HepG2 (cell line): ENCODE results near the gene IGFBP6. TPM values are rescaled to one million over a fixed set of nuclear protein-coding genes. Genes with fewer than 3 reads are reported as not detected.
A peak's percentile ranks its signal among the peaks of the same experiment; 100 is the strongest.

Experiments
- BORCS8-MEF2B ChIP-seq: sonication (generic); formaldehyde crosslinking; IDR thresholded peaks from 2 replicates; pipeline ENCODE4 v1.8.0; 2022; ENCODE audit warnings: mild to moderate bottlenecking, missing genetic modification reagents
- EED ChIP-seq: sonication (generic); formaldehyde crosslinking; IDR thresholded peaks from 2 replicates; pipeline ENCODE4 v1.5.0; 2020; ENCODE audit warnings: mild to moderate bottlenecking, missing genetic modification reagents
- GATA4 ChIP-seq: sonication (generic); IDR thresholded peaks from 2 replicates; pipeline ENCODE4 v1.6.1; 2016; ENCODE audit warnings: antibody characterized with exemption, low read depth, borderline replicate concordance
- HIVEP1 ChIP-seq: sonication (generic); formaldehyde crosslinking; IDR thresholded peaks from 2 replicates; pipeline ENCODE4 v1.4.0; 2020; ENCODE audit warnings: mild to moderate bottlenecking, missing genetic modification reagents
- HNRNPH1 ChIP-seq: fragments of 200-400 bp; formaldehyde crosslinking; optimal IDR thresholded peaks from 2 replicates; pipeline ENCODE3; 2017; ENCODE audit warnings: mild to moderate bottlenecking, low read depth, low read length
- ISL2 ChIP-seq: sonication (generic); formaldehyde crosslinking; IDR thresholded peaks from 2 replicates; pipeline ENCODE4 v1.5.0; 2020; ENCODE audit warnings: missing genetic modification reagents
- MATR3 ChIP-seq: sonication (generic); formaldehyde crosslinking; IDR thresholded peaks from 2 replicates; pipeline ENCODE4 v1.4.0; 2020; ENCODE audit warnings: missing genetic modification reagents
- NCOA5 ChIP-seq: sonication (generic); formaldehyde crosslinking; IDR thresholded peaks from 2 replicates; pipeline ENCODE4 v1.4.0; 2020; ENCODE audit warnings: missing genetic modification reagents
- RFX1 ChIP-seq: fragments of 450-650 bp; IDR thresholded peaks from 2 replicates; pipeline ENCODE4 v1.6.1; 2017
- SAP130 ChIP-seq: IDR thresholded peaks from 2 replicates; pipeline ENCODE4 v1.6.1; 2016; ENCODE audit warnings: low read depth
- SIN3B ChIP-seq: fragments of 150-350 bp; IDR thresholded peaks from 2 replicates; pipeline ENCODE4 v1.6.1; 2014; ENCODE audit warnings: low read length
- SMARCE1 ChIP-seq: fragments of 450-650 bp; IDR thresholded peaks from 2 replicates; pipeline ENCODE4 v1.6.1; 2017; ENCODE audit warnings: borderline replicate concordance
- TGIF2 ChIP-seq: IDR thresholded peaks from 2 replicates; pipeline ENCODE4 v1.6.1; 2016; ENCODE audit warnings: control low read depth, missing compliant biosample characterization
- ZMYM3 ChIP-seq: sonication (generic); formaldehyde crosslinking; IDR thresholded peaks from 2 replicates; pipeline ENCODE4 v1.5.1; 2020; ENCODE audit warnings: mild to moderate bottlenecking, missing genetic modification reagents
- ZNF205 ChIP-seq: IDR thresholded peaks from 2 replicates; pipeline ENCODE4 v1.6.1; 2018; ENCODE audit warnings: missing biosample characterization, missing genetic modification reagents
- ZNF280B ChIP-seq: sonication (generic); formaldehyde crosslinking; IDR thresholded peaks from 2 replicates; pipeline ENCODE4 v1.5.0; 2020; ENCODE audit warnings: missing genetic modification reagents, mild to moderate bottlenecking, borderline replicate concordance
- ZNF547 ChIP-seq: sonication (generic); formaldehyde crosslinking; IDR thresholded peaks from 2 replicates; pipeline ENCODE4 v1.5.1; 2020; ENCODE audit warnings: mild to moderate bottlenecking, missing genetic modification reagents
- ZNF550 ChIP-seq: sonication (generic); formaldehyde crosslinking; IDR thresholded peaks from 2 replicates; pipeline ENCODE4 v1.4.0; 2020; ENCODE audit warnings: mild to moderate bottlenecking, missing genetic modification reagents, borderline replicate concordance
- ZNF703 ChIP-seq: sonication (generic); formaldehyde crosslinking; IDR thresholded peaks from 2 replicates; pipeline ENCODE4 v1.5.1; 2020; ENCODE audit warnings: missing genetic modification reagents, mild to moderate bottlenecking, moderate library complexity, borderline replicate concordance
- ZNF781 ChIP-seq: sonication (generic); formaldehyde crosslinking; IDR thresholded peaks from 2 replicates; pipeline ENCODE4 v1.5.1; 2020; ENCODE audit warnings: borderline replicate concordance, mild to moderate bottlenecking, missing genetic modification reagents; ENCODE audit errors: not compliant biosample characterization
- polyA plus RNA-seq, 8 experiments: library from polyadenylated mRNA; depleted of rRNA in 3 of 8; stranded (reverse) in 7 of 8; unstranded in 1 of 8; fragments of >200 nt; fragmentation: Illumina TruSeq in 4 of 8; extraction: Trizol in 4 of 8; gene quantifications; 2 replicates each; pipeline versions ENCODE4 v1.2.1 to v1.2.3, GENCODE V29; 2011 to 2016; ENCODE audit warnings: low read depth in 4 of 8, missing spikeins in 1 of 8, mixed read lengths in 1 of 8; ENCODE audit not compliant: insufficient read depth in 1 of 8
- total RNA-seq, 5 experiments: library from RNA; depleted of rRNA; stranded (reverse); fragments of >200 nt; fragmentation: Illumina TruSeq; extraction: Trizol; gene quantifications; 2 replicates each; pipeline ENCODE4 v1.2.3, GENCODE V29; 2016; ENCODE audit warnings: low read depth in 1 of 5
- TF ChIP-seq, protein P1 (sequence below): sonication (generic); formaldehyde crosslinking; IDR thresholded peaks from 2 replicates; pipeline ENCODE4 v1.4.0; 2020; ENCODE audit warnings: low read depth, missing genetic modification reagents
- TF ChIP-seq, protein P2 (sequence below): sonication (generic); formaldehyde crosslinking; IDR thresholded peaks from 2 replicates; pipeline ENCODE4 v1.4.0; 2020; ENCODE audit warnings: missing genetic modification reagents

The IGFBP6 gene
- total and polyA plus RNA-seq, 2 of the 13 experiments (the other 11 are each of a cell fraction or from before 2014, with no cell fraction given), result 3.9 to 25.2 TPM

GRCh38 chr12:53051058-53051880, 46.2 kb upstream of the IGFBP6 start (continued):
- TF ChIP-seq, protein P1, sequence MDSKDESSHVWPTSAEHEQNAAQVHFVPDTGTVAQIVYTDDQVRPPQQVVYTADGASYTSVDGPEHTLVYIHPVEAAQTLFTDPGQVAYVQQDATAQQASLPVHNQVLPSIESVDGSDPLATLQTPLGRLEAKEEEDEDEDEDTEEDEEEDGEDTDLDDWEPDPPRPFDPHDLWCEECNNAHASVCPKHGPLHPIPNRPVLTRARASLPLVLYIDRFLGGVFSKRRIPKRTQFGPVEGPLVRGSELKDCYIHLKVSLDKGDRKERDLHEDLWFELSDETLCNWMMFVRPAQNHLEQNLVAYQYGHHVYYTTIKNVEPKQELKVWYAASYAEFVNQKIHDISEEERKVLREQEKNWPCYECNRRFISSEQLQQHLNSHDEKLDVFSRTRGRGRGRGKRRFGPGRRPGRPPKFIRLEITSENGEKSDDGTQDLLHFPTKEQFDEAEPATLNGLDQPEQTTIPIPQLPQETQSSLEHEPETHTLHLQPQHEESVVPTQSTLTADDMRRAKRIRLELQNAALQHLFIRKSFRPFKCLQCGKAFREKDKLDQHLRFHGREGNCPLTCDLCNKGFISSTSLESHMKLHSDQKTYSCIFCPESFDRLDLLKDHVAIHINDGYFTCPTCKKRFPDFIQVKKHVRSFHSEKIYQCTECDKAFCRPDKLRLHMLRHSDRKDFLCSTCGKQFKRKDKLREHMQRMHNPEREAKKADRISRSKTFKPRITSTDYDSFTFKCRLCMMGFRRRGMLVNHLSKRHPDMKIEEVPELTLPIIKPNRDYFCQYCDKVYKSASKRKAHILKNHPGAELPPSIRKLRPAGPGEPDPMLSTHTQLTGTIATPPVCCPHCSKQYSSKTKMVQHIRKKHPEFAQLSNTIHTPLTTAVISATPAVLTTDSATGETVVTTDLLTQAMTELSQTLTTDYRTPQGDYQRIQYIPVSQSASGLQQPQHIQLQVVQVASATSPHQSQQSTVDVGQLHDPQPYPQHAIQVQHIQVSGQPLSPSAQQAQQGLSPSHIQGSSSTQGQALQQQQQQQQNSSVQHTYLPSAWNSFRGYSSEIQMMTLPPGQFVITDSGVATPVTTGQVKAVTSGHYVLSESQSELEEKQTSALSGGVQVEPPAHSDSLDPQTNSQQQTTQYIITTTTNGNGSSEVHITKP, result 0 out of 2 replicates have a peak, but pooled peaks have one; percentile 23
- TF ChIP-seq ZNF550 (0 out of 2 replicates have a peak, but pooled peaks have one; percentile 30), TGIF2 (CRISPR knock-in tag) (peak; percentile 98), MATR3 (CRISPR knock-in tag) (no peak), GATA4 (peak; percentile 27; the same call in 1 of the 2 replicates), SMARCE1 (no peak), SIN3B (no peak), ZNF703 (CRISPR knock-in tag) (no peak), EED (peak; percentile 85), HNRNPH1 (no peak), ISL2 (CRISPR knock-in tag) (peak; percentile 22), ZNF547 (no peak; the same call in 1 of the 2 replicates), SAP130 (peak; percentile 88), HIVEP1 (peak; percentile 58; the same call in 1 of the 2 replicates), BORCS8-MEF2B (no peak), RFX1 (no peak), ZNF781 (CRISPR knock-in tag) (no peak), ZNF280B (CRISPR knock-in tag) (no peak; the same call in 1 of the 2 replicates), ZMYM3 (CRISPR knock-in tag) (peak; percentile 9; the same call in 1 of the 2 replicates), NCOA5 (no peak), ZNF205 (CRISPR knock-in tag) (no peak)
- TF ChIP-seq, protein P2, sequence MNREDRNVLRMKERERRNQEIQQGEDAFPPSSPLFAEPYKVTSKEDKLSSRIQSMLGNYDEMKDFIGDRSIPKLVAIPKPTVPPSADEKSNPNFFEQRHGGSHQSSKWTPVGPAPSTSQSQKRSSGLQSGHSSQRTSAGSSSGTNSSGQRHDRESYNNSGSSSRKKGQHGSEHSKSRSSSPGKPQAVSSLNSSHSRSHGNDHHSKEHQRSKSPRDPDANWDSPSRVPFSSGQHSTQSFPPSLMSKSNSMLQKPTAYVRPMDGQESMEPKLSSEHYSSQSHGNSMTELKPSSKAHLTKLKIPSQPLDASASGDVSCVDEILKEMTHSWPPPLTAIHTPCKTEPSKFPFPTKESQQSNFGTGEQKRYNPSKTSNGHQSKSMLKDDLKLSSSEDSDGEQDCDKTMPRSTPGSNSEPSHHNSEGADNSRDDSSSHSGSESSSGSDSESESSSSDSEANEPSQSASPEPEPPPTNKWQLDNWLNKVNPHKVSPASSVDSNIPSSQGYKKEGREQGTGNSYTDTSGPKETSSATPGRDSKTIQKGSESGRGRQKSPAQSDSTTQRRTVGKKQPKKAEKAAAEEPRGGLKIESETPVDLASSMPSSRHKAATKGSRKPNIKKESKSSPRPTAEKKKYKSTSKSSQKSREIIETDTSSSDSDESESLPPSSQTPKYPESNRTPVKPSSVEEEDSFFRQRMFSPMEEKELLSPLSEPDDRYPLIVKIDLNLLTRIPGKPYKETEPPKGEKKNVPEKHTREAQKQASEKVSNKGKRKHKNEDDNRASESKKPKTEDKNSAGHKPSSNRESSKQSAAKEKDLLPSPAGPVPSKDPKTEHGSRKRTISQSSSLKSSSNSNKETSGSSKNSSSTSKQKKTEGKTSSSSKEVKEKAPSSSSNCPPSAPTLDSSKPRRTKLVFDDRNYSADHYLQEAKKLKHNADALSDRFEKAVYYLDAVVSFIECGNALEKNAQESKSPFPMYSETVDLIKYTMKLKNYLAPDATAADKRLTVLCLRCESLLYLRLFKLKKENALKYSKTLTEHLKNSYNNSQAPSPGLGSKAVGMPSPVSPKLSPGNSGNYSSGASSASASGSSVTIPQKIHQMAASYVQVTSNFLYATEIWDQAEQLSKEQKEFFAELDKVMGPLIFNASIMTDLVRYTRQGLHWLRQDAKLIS (CRISPR knock-in tag), result no peak
